ENCODE measurements around the gene PISD.
A peak's percentile ranks its signal among the peaks of the same experiment; 100 is the strongest.
"Not testable (repeated sequence)": the region's sequence is repeated elsewhere in the genome, so short reads cannot be mapped to it uniquely, and the experiment has no call there.

Gene PISD

GRCh38 chr22:31661851-31662667 lies at the start of gene PISD:
PISD (minus strand) TSS chr22:31662215; CDS start chr22:31662208, 7 bp downstream.
- DNase-seq = peak; percentile 79

GRCh38 chr22:31711226-31711625 lies 49.2 kb upstream of the PISD start:
- DNase-seq = not testable (repeated sequence)

GRCh38 chr22:31707519-31707918 lies 45.5 kb upstream of the PISD start:
- no peak for DNase-seq

- no peak for DNase-seq
Measured at GRCh38 chr22:31695423-31695822, 33.4 kb upstream of the PISD start.

GRCh38 chr22:31694046-31694445 lies 32.0 kb upstream of the PISD start:
- not testable (repeated sequence) for DNase-seq

- no peak for DNase-seq
Measured at GRCh38 chr22:31692186-31692886, 30.3 kb upstream of the PISD start.

GRCh38 chr22:31691408-31691807 lies 29.4 kb upstream of the PISD start:
- no peak for DNase-seq

GRCh38 chr22:31683181-31684105 lies 21.4 kb upstream of the PISD start:
- DNase-seq = no peak

GRCh38 chr22:31682751-31683150 lies 20.7 kb upstream of the PISD start:
- DNase-seq = no peak

- no peak for DNase-seq
Measured at GRCh38 chr22:31681349-31682345, 19.6 kb upstream of the PISD start.

- DNase-seq = no peak
Measured at GRCh38 chr22:31680861-31681341, 18.9 kb upstream of the PISD start.

- DNase-seq = no peak
Measured at GRCh38 chr22:31678748-31679147, 16.7 kb upstream of the PISD start.

- DNase-seq = no peak
Measured at GRCh38 chr22:31676700-31677099, 14.7 kb upstream of the PISD start.

GRCh38 chr22:31674219-31674618 lies 12.2 kb upstream of the PISD start:
- DNase-seq = not testable (repeated sequence)

GRCh38 chr22:31668849-31669248 lies 6.8 kb upstream of the PISD start:
- not testable (repeated sequence) for DNase-seq

- no peak for DNase-seq
Measured at GRCh38 chr22:31662668-31663037, 638 bp upstream of the PISD start.

- not testable (repeated sequence) for DNase-seq
Measured at GRCh38 chr22:31660860-31661341, 1.1 kb downstream of the PISD start.

- no peak for DNase-seq
Measured at GRCh38 chr22:31659246-31659645, 2.8 kb downstream of the PISD start.

- no peak for DNase-seq
Measured at GRCh38 chr22:31654408-31654807, 7.6 kb downstream of the PISD start.

GRCh38 chr22:31653944-31654343 lies 8.1 kb downstream of the PISD start:
- no peak for DNase-seq

GRCh38 chr22:31652911-31653684 lies 8.9 kb downstream of the PISD start:
- DNase-seq = no peak

Measured in DMS 273 treated with DMSO at 0.1 percent for 48 hours (cell line).